ENCODE results near the gene ANKS1A. TPM values are rescaled to one million over a fixed set of nuclear protein-coding genes. Genes with fewer than 3 reads are reported as not detected.

ANKS1A gene
- total and polyA plus RNA-seq, 2 of the 4 experiments (the other 2 are of a cell fraction), result 7.2 to 7.5 TPM

GRCh38 chr6:34890533-34890925 lies 1.5 kb downstream of the ANKS1A start:
- peak overlapping the region; percentile 85 for H3K4me2 ChIP-seq (ENCODE audit: low read depth, low read length)
- peaks cover 34 to 40% of the 10 kb centered on the region in 2 experiments for H3K79me1 ChIP-seq (ENCODE audit: low read depth in 1 of 2, low read length in 2 of 2)
- no peak overlapping the region for H4K91ac ChIP-seq (ENCODE audit: insufficient read depth, low read depth, low read length)
- no peaks in the 10 kb centered on the region for H3K36me3 ChIP-seq (ENCODE audit: control insufficient read depth, insufficient read depth, low read length)
- H2AK5ac ChIP-seq (ENCODE audit: low read depth, low read length), result no peak overlapping the region
- H2BK20ac ChIP-seq (ENCODE audit: low read depth, low read length), result no peak overlapping the region
- H3K18ac ChIP-seq (ENCODE audit: low read depth, low read length), result no peak overlapping the region
- no peaks in the 10 kb centered on the region for H3K4me1 ChIP-seq (ENCODE audit: control insufficient read depth, insufficient read depth, low read length)
- H3K9ac ChIP-seq (ENCODE audit: low read depth, low read length), result no peak overlapping the region
- TF ChIP-seq SMC3 (IDR thresholded peaks at IDR 0.05; ENCODE audit: low read depth, low read length) (no peak), RFX5 (IDR thresholded peaks at IDR 0.05; ENCODE audit: low read depth, low read length) (no peak), CEBPB (IDR thresholded peaks at IDR 0.05; ENCODE audit: low read depth, low read length) (no peak), USF2 (IDR thresholded peaks at IDR 0.05; ENCODE audit: low read depth, low read length) (no peak)
- no peak overlapping the region for H4K8ac ChIP-seq (ENCODE audit: low read depth in 2 of 2, low read length in 2 of 2)
- H3K9me1 ChIP-seq (ENCODE audit: insufficient read depth, low read length), result no peaks in the 10 kb centered on the region
- intact Hi-C loops (cut with micrococcal nuclease), result no loop called here
- ChIA-PET POLR2A (ENCODE audit: unreplicated experiment) (no interaction called here), CTCF (interaction anchor here (0.6 kb wide), 1 partner anchor 710 kb away, joined by 7 read pairs; no protein-coding TSS in a partner anchor)
- H3K27me3 ChIP-seq (ENCODE audit: control insufficient read depth, insufficient read depth, low read length), result no peaks in the 10 kb centered on the region
- H2BK120ac ChIP-seq (ENCODE audit: low read depth, low read length), result no peak overlapping the region
- no peak overlapping the region for H2BK15ac ChIP-seq (ENCODE audit: low read depth, low read length)
- H3K9me3 ChIP-seq (ENCODE audit: control insufficient read depth, insufficient read depth, low read length), result no peaks in the 10 kb centered on the region
- H2AFZ ChIP-seq (replicated peaks; ENCODE audit: low read length, poor library complexity), result no peak overlapping the region
- no TSS peak for BruUV-seq (replicated peaks)
- H2BK5ac ChIP-seq (ENCODE audit: low read depth, low read length, poor library complexity, severe bottlenecking), result no peak overlapping the region
- H4K5ac ChIP-seq (ENCODE audit: low read depth, low read length), result no peak overlapping the region
- dilution Hi-C loops (cut with HindIII; ENCODE audit: low sequenced_read_pairs, unreplicated experiment), result no loop called here
- H4K20me1 ChIP-seq (ENCODE audit: insufficient read depth, low read length), result no peaks in the 10 kb centered on the region; the same call in 1 of the 2 replicates
- in situ Hi-C loops (cut with MboI; ENCODE audit: low sequenced_read_pairs), result no loop called here
- 0 out of 2 replicates have a peak overlapping the region, but pooled peaks have one; percentile 23 for H3K14ac ChIP-seq (replicated peaks; ENCODE audit: low read depth, low read length)
- peak overlapping the region; percentile 46; the same call in 1 of the 2 replicates for H3K23ac ChIP-seq (ENCODE audit: low read depth, low read length)
- 36% methylated on average over 3 of the region's 7 CpGs; no CpG with 5 or more reads in 1 of the 2 experiments for WGBS, 2 experiments (ENCODE audit: extremely low coverage in 2 of 2, insufficient read length in 1 of 2)
- H2AK9ac ChIP-seq (replicated peaks; ENCODE audit: low read depth, low read length, poor library complexity), result no peak overlapping the region
- H3K4ac ChIP-seq (ENCODE audit: low read depth, low read length), result no peak overlapping the region
- ATAC-seq (ENCODE audit: low read depth) (no peak), DNase-seq (no peak)
- no peak overlapping the region for H3K27ac ChIP-seq (ENCODE audit: insufficient read depth, low read length)
- peak overlapping the region; percentile 28 for H3K4me3 ChIP-seq (ENCODE audit: insufficient read depth, low read depth, low read length)
- H3K56ac ChIP-seq (ENCODE audit: extremely low read depth, insufficient read depth, low read length), result no peak overlapping the region

Data from IMR-90 (cell line).